Mononuclear cell (primary cell): ENCODE data around the gene CCN6. TPM values are rescaled to one million over a fixed set of nuclear protein-coding genes. Genes with fewer than 3 reads are reported as not detected.

Experiments used
- H3K27me3 ChIP-seq: 2 replicates; pipeline ENCODE4 v1.6.0; 2011; ENCODE audit warnings: low read length, control low read depth; ENCODE audit not compliant: insufficient read depth
- H3K4me1 ChIP-seq: 2 replicates; pipeline ENCODE4 v1.5.1; 2011; ENCODE audit warnings: mild to moderate bottlenecking, low read length, control low read depth; ENCODE audit not compliant: insufficient read depth
- H3K4me3 ChIP-seq: 2 replicates; pipeline ENCODE4 v1.5.1; 2011; ENCODE audit warnings: mild to moderate bottlenecking, low read length, moderate library complexity
- H3K9me3 ChIP-seq: 2 replicates; pipeline ENCODE4 v1.5.1; 2011; ENCODE audit warnings: low read depth, mild to moderate bottlenecking, control low read depth, low read length
- total RNA-seq: library from RNA; depleted of rRNA; stranded (reverse); fragments of >200 nt; gene quantifications from one replicate; pipeline ENCODE4 v1.2.3, GENCODE V29; 2012

CCN6 gene
- total RNA-seq: not detected

DNA sequence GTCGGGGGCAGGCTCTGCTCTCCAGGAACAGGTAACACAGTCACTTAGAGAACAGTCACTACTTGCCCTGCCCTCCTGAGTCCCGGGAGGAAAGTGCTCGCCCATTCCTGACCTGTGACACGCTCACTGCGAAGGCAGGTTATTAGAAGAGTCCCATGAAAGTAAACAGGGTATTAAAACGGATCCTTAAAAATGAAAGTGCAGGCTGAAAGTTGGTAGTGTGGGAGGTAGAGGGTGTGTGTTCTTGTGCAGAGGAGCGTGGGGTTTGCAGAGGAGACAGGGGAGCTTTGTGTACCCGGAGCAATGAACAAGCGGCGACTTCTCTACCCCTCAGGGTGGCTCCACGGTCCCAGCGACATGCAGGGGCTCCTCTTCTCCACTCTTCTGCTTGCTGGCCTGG is at the start of gene CCN6:
TSS of gene CCN6 (plus strand) at position 104 of the 400 bp plus-strand sequence. CDS start at position 358, 254 bp downstream.
- Histone ChIP-seq H3K9me3 (no peaks in the 10 kb centered on the region), H3K4me3 (no peak within 1 kb of the TSS), H3K4me1 (no peaks in the 10 kb centered on the region), H3K27me3 (no peaks in the 10 kb centered on the region)

DNA sequence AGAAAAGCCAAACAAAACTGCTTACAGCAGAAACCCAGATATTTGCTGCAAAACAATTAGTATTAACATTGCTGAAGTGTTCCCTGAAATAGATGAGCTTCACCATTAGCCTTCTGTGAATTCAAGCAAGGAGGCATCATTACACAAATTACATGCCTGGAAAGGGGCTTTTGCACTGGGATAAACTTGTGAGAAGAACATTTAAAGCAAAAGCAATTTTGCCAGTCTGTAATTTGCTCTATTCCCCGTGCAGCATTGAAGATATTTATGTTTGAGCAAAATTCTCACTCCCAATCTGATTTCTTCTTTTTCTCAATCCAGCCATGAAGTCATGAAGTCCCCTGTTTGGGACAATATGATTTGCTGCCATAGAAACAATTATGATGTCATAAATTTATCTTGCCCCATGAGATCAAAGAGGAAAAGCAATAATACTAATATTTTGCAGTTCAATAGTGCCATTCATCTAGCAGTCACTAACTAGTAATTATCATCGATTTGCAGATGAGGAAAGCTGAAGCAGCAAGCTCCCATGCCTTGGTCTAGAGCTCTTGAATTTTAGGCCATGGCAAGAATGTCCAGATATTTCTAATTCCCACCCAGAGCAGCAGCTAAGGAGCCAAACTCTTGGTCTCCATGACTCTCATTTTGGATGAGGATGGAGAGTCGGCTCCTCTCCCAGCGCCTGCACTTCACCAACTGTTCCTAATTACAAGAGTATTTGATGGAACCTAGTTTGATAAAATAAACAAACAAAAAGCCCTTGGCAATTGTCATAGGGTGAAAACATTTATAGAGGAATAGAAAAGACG is 49.5 kb upstream of the CCN6 start:
- H3K4me1 ChIP-seq: peaks cover 22% of the 10 kb centered on the region
- H3K4me3 ChIP-seq: no peak overlapping the region
- no peaks in the 10 kb centered on the region for H3K27me3 ChIP-seq
- H3K9me3 ChIP-seq: no peaks in the 10 kb centered on the region

GRCh38 chr6:112005013-112005371 is 48.9 kb upstream of the CCN6 start:
- no peaks in the 10 kb centered on the region for H3K27me3 ChIP-seq
- H3K4me1 ChIP-seq: peaks cover 22% of the 10 kb centered on the region
- H3K9me3 ChIP-seq: no peaks in the 10 kb centered on the region
- H3K4me3 ChIP-seq: no peak overlapping the region

DNA sequence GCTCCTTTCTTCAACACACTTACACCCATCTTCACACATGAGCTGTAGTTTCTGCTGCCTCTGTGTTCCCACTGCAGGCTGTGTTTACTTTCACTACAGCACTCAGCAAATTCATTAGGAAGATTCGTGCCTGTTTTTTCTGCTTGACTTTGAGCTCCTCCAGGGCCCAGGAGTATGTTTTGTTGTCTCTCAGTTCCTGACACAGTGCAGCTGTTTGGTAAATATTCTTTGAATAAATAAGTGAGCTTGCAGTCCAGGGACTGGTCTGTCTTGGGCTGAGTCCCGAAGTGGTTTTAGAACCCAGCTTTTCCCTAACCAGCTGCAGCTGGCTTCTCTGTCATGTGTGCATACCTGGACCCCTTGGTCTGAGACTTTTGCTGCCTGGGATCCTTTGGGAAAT is 46.6 kb upstream of the CCN6 start:
- no peaks in the 10 kb centered on the region for H3K27me3 ChIP-seq
- no peaks in the 10 kb centered on the region for H3K9me3 ChIP-seq
- H3K4me3 ChIP-seq: no peak overlapping the region
- H3K4me1 ChIP-seq: peaks cover 22% of the 10 kb centered on the region

DNA sequence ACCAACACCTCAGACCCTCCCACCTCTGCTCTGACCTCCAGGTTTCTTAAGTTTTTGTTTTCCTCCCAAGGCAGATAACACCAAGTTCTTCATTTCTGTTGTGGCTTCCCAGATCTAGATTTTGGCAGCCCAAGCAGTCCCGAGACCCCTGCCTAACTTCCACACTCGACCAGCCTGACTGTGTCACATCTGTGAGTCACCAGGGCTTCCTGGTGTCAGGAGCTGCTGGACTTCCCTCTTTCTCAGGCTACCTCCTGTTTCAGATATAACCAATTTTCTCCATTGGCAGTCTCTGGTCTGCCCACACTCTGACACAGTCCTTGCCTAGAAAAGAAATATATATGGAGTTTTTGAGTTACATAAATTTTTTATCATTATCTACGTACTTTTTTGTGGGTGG is 46.1 kb upstream of the CCN6 start:
- Histone ChIP-seq H3K27me3 (no peaks in the 10 kb centered on the region), H3K4me1 (peaks cover 22% of the 10 kb centered on the region), H3K4me3 (no peak overlapping the region), H3K9me3 (no peaks in the 10 kb centered on the region)

DNA sequence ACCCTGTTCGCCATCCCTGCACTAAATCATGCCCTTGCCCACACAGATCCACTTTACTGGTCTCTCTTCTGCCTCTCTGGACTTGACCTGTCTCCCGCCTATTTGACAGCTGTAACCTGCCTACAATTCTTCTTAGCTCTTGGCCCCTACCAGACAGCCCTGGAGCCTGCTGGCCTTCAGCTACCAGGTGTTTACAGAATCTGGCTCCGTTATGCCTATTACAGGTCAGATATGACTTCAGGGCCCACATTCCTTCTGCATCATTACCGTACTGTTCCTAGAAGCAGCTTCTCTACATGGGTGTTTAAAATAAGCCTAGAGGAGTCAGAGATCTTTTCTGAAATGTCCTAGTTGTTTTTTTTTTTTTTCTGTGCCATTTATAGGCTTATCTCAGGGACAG is 45.4 kb upstream of the CCN6 start:
- no peak overlapping the region for H3K4me3 ChIP-seq
- peaks cover 22% of the 10 kb centered on the region for H3K4me1 ChIP-seq
- H3K9me3 ChIP-seq: no peaks in the 10 kb centered on the region
- no peaks in the 10 kb centered on the region for H3K27me3 ChIP-seq

GRCh38 chr6:112010328-112010727 is 43.6 kb upstream of the CCN6 start:
- H3K4me1 ChIP-seq: peaks cover 15% of the 10 kb centered on the region
- no peaks in the 10 kb centered on the region for H3K27me3 ChIP-seq
- H3K4me3 ChIP-seq: no peak overlapping the region
- H3K9me3 ChIP-seq: no peaks in the 10 kb centered on the region

GRCh38 chr6:112013051-112013450 is 40.9 kb upstream of the CCN6 start:
- Histone ChIP-seq H3K4me3 (no peak overlapping the region), H3K9me3 (no peaks in the 10 kb centered on the region), H3K4me1 (peaks cover 5% of the 10 kb centered on the region), H3K27me3 (no peaks in the 10 kb centered on the region)

DNA sequence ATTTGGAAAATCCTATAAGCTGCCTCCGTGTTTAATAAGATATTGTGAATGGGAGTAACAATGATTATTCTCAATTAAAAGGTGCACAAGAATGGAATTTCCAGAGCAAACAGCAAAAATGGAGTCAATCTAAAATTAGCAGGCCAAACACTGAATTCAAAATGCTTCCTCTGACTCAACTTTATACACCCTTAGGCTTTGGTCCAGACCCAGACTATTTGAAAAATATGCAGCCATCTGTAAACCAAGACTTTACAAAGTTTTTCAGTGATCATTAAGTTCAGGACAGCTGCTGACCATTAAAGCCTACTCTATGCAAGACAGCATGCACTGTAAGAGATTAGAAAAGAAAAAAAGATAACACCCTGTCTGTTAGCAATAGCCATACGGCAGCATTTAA is 39.4 kb upstream of the CCN6 start:
- H3K9me3 ChIP-seq: no peaks in the 10 kb centered on the region
- no peaks in the 10 kb centered on the region for H3K27me3 ChIP-seq
- H3K4me3 ChIP-seq: no peak overlapping the region
- no peaks in the 10 kb centered on the region for H3K4me1 ChIP-seq

DNA sequence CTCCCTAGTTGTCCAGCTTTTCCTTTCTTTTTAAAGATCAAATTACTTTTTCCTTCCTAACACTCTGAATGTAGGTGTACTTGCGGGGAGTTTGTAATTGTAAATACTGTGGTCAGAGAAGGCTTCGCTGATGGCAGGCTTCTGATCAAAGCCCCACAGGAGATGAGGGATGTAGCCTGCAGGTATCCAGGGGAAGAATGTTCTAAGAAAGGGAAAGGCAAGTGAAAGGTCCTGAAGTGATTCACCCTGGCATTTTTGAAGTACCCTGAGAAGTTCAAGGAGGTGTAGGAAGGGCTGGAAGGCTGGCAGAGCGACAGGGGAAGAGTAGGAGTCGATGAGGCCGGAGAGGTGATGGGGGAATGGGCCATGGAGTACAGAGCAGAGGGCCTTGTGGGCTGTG is 38.2 kb upstream of the CCN6 start:
- H3K9me3 ChIP-seq: no peaks in the 10 kb centered on the region

GRCh38 chr6:112016320-112016719 is 37.6 kb upstream of the CCN6 start:
- Histone ChIP-seq H3K27me3 (no peaks in the 10 kb centered on the region), H3K9me3 (no peaks in the 10 kb centered on the region), H3K4me1 (no peaks in the 10 kb centered on the region), H3K4me3 (no peak overlapping the region)

More for the DNA sequence above, 38.2 kb upstream of the CCN6 start:
- H3K27me3 ChIP-seq: no peaks in the 10 kb centered on the region
- no peak overlapping the region for H3K4me3 ChIP-seq
- H3K4me1 ChIP-seq: no peaks in the 10 kb centered on the region

DNA sequence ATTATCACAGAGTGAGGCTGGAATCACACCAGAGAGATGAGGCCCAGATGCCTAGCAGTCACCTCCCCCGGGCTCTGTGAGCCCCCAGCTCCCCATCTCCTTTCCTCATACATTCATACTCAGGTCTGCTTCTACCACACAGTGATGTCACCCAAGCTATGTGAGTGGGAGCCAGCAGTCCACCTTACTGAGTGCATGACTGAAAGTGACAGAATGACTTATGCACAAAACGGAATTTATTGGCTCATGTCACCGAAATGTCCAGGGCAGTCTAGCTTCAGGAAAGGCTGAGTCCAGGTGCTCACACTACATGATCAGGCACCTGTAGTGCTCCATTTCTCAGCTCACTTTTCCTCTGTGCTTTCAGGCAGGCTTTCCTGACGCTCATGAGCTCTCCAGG is 36.7 kb upstream of the CCN6 start:
- H3K27me3 ChIP-seq: no peaks in the 10 kb centered on the region
- H3K9me3 ChIP-seq: no peaks in the 10 kb centered on the region
- H3K4me3 ChIP-seq: no peak overlapping the region
- H3K4me1 ChIP-seq: no peaks in the 10 kb centered on the region

DNA sequence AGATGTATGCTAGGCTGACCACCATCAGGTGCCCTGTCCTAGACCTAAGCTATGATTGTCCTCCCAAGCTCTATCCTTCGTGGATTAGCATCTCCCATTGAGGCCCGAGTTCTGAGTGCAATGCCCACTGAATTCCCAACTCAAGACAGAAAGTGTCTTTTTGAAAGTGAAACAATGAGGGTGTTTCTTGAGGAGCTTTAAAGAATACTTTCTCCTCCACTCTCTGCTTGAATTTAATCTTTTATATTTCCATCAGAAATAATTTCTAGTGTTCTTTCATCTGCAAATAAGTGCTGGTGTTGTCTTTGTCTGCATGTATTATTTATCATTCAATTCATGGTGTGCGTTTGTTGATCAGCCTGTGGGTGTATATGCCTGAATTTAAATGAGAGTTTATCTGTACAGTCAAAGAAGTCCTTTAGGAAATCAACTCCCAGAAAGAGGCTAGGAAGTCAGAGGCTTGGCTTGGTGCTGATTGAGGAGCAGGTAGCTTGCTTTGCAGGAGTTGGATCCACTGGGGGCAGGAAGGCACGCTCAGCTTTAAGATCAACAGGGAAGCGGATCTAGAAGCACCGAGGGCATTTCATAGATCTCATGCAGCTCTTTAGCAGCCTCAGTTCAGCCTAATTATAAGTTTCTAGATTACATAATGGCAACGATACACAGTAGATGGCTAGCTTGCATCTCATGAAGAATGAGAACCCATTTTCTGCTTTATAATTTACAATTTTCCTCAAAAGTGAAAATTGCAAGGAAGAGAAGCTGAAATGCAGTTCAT is 36.0 kb upstream of the CCN6 start:
- H3K4me3 ChIP-seq: no peak overlapping the region
- no peaks in the 10 kb centered on the region for H3K27me3 ChIP-seq
- H3K9me3 ChIP-seq: no peaks in the 10 kb centered on the region
- H3K4me1 ChIP-seq: no peaks in the 10 kb centered on the region

GRCh38 chr6:112018619-112019416 is 35.1 kb upstream of the CCN6 start:
- Histone ChIP-seq H3K9me3 (no peaks in the 10 kb centered on the region), H3K4me1 (no peaks in the 10 kb centered on the region), H3K27me3 (no peaks in the 10 kb centered on the region), H3K4me3 (no peak overlapping the region)

DNA sequence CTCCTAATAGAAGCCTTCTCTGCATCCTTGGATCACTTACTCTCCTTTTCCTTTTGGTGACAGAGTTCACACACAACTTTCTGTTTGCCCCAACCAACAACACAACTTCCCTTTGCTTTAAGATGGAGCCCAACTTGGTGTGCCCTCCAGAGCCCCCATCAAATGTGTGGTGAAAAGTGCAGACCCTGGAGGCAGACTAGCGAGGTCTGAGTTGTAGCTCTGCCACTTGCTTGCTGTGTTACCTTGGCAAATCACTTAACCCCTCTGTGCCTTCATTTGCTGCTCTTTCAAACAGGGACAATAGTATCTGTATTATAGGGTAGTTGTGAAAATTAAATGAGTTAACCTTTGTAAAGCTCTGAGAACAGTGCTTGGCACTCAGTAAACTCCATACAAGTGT is 34.3 kb upstream of the CCN6 start:
- Histone ChIP-seq H3K4me3 (no peak overlapping the region), H3K27me3 (no peaks in the 10 kb centered on the region), H3K9me3 (no peaks in the 10 kb centered on the region), H3K4me1 (no peaks in the 10 kb centered on the region)
